ENCODE data around the gene CDH15. TPM values are rescaled to one million over a fixed set of nuclear protein-coding genes. Genes with fewer than 3 reads are reported as not detected.

CDH15 gene
- polyA plus RNA-seq, 2 of the 4 experiments (the other 2 are of a cell fraction): 0.05 to 0.08 TPM

DNA sequence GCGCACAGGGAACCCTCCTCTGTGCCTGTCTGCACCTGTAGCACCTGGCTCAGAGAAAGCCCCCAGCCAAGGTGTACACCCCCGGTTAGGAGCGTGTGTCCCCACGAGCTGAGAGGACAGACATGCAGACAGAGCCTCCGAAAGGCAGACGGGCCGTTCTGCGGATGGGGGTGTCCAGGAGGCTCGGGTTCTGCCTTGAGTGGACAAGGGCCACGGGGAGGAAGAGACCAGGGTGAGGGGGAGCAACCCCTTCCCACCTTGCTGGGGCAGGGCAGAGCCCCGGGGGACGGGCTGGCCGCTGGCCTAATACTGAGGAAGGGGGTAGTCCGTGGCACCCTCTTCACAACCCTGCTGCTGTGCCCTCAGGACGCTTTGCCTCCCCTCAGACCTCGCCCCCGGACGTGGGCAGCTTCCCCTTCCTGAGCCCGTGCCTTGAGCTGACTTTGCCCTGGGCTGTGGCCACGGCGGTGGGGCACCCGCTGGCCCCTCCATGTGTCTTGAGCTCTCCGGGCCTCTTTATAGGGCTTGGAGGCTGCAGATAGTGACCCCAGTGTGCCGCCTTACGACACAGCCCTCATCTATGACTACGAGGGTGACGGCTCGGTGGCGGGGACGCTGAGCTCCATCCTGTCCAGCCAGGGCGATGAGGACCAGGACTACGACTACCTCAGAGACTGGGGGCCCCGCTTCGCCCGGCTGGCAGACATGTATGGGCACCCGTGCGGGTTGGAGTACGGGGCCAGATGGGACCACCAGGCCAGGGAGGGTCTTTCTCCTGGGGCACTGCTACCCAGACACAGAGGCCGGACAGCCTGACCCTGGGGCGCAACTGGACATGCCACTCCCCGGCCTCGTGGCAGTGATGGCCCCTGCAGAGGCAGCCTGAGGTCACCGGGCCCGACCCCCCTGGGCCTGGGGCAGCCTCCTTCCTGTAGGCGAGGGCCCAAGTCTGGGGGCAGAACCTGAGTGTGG lies 23.1 kb downstream of the CDH15 start (continued):
- TF ChIP-seq RCOR1 (IDR thresholded peaks at IDR 0.05; ENCODE audit: low read depth, low read length) (no peak), TP53 (CRISPR knock-in tag; IDR thresholded peaks at IDR 0.05) (no peak), ZFP36 (IDR thresholded peaks at IDR 0.05; ENCODE audit: borderline replicate concordance, partially characterized antibody) (no peak)
- TF ChIP-seq, protein P1, sequence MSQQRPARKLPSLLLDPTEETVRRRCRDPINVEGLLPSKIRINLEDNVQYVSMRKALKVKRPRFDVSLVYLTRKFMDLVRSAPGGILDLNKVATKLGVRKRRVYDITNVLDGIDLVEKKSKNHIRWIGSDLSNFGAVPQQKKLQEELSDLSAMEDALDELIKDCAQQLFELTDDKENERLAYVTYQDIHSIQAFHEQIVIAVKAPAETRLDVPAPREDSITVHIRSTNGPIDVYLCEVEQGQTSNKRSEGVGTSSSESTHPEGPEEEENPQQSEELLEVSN (IDR thresholded peaks at IDR 0.05; ENCODE audit: borderline replicate concordance, low read depth): no peak

- ATAC-seq (no peak), FAIRE-seq (no peak), DNase-seq (ENCODE audit: low read depth in 1 of 2, low spot score in 1 of 2) (no peak)
- H3K27ac ChIP-seq: no peak overlapping the region
- 89% methylated on average over 13 of the region's 21 CpGs for WGBS (ENCODE audit: missing lambda C conversion rate)
- ChIA-PET CTCF (no interaction called here), POLR2A (no interaction called here)
- H3K9me3 ChIP-seq: no peaks in the 10 kb centered on the region
- TF ChIP-seq EHF (CRISPR knock-in tag; IDR thresholded peaks at IDR 0.05) (no peak), USF2 (IDR thresholded peaks at IDR 0.05) (no peak), CBX2 (IDR thresholded peaks at IDR 0.05; ENCODE audit: borderline replicate concordance, low read depth) (no peak), NPAS2 (CRISPR knock-in tag; IDR thresholded peaks at IDR 0.05; ENCODE audit: borderline replicate concordance) (no peak), HEYL (CRISPR knock-in tag; IDR thresholded peaks at IDR 0.05) (no peak), ESRRA (IDR thresholded peaks at IDR 0.05; ENCODE audit: borderline replicate concordance, low read length) (no peak), CTCF (IDR thresholded peaks at IDR 0.05) (no peak)
- H3K4me2 ChIP-seq: no peak overlapping the region
- no peak overlapping the region for H3K4me3 ChIP-seq
- H3K4me1 ChIP-seq: peaks cover 10% of the 10 kb centered on the region; the same call in 2 of the 3 replicates
These were observed 24.1 kb downstream of the CDH15 start for GRCh38 chr16:89195521-89196171.

DNA sequence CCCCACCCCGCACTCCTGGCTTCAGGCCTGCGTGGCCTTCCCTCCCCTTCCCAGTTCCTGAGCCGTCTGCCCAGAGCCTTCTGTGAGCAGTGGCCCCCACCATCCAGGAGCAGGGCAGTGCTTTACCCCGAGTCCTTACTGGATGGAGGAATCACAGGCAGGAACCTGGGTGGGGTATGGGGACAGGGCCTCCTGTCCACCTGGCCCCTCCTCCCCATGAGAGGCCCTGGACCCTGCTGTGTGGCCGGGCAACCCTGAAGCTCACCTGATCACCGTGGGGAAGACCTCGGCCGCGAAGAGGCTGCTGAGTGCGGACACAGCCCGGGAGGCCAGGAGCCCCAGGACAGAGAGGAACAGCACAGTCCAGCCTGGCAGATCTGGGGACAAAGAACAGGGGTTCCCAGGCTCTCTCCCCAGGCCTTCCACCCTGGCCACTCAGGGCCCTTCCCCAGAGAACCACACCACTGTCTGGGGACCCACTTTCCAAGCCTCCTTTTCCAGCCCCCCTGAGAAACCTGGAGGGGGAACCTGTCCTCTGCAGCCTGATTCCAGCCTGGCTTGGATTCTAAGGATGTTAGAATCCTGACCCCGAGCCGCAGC lies 25.6 kb downstream of the CDH15 start:
- no peak for TF ChIP-seq CBX2 (IDR thresholded peaks at IDR 0.05; ENCODE audit: borderline replicate concordance, low read depth)
- TF ChIP-seq FOSB (CRISPR knock-in tag; IDR thresholded peaks at IDR 0.05): no peak
- TF ChIP-seq CHD2 (IDR thresholded peaks at IDR 0.05; ENCODE audit: low read length, partially characterized antibody): no peak
- TF ChIP-seq RAD21 (conservative IDR thresholded peaks at IDR 0.05 in 1 of 2, IDR thresholded peaks at IDR 0.05 in 1 of 2): no peak
- peaks cover 12% of the 10 kb centered on the region for H3K4me1 ChIP-seq
- 98% methylated on average over 9 of the region's 13 CpGs for WGBS (ENCODE audit: missing lambda C conversion rate)
- CTCF ChIA-PET: interaction anchor here (0.7 to 1.3 kb wide), 5 partner anchors 14 to 843 kb away, joined by 3 to 4 read pairs (median 3); partner anchors contain the start of gene ZNF778
- POLR2A ChIA-PET: no interaction called here
- FAIRE-seq (no peak), ATAC-seq (no peak), DNase-seq (ENCODE audit: low read depth in 1 of 2, low spot score in 1 of 2) (no peak)
- no peaks in the 10 kb centered on the region for H3K9me3 ChIP-seq
- H3K4me3 ChIP-seq: no peak overlapping the region
- no peak overlapping the region for H3K27ac ChIP-seq
- no peak overlapping the region for H3K4me2 ChIP-seq

Measured in A549 (cell line).